ENCODE results near the gene ANKRD10.

The ANKRD10 gene

GRCh38 chr13:110863685-110864084 lies 51.2 kb downstream of the ANKRD10 start:
- DNase-seq (ENCODE audit: extremely low read depth, low read depth): no peak
- no peak for TF ChIP-seq CTCF (IDR thresholded peaks at IDR 0.05; ENCODE audit: low read depth, low read length, missing control alignments)
- H3K4me3 ChIP-seq (replicated peaks; ENCODE audit: low read depth, low read length): no peak overlapping the region

GRCh38 chr13:110860983-110861382 lies 53.9 kb downstream of the ANKRD10 start:
- no peak for TF ChIP-seq CTCF (IDR thresholded peaks at IDR 0.05; ENCODE audit: low read depth, low read length, missing control alignments)
- no peak for DNase-seq (ENCODE audit: extremely low read depth, low read depth)
- H3K4me3 ChIP-seq (replicated peaks; ENCODE audit: low read depth, low read length): no peak overlapping the region

- no peak overlapping the region for H3K4me3 ChIP-seq (replicated peaks; ENCODE audit: low read depth, low read length)
- no peak for DNase-seq (ENCODE audit: extremely low read depth, low read depth)
- TF ChIP-seq CTCF (IDR thresholded peaks at IDR 0.05; ENCODE audit: low read depth, low read length, missing control alignments): no peak
Measured at GRCh38 chr13:110856942-110857835, 57.7 kb downstream of the ANKRD10 start.

GRCh38 chr13:110855363-110855762 lies 59.5 kb downstream of the ANKRD10 start:
- no peak for TF ChIP-seq CTCF (IDR thresholded peaks at IDR 0.05; ENCODE audit: low read depth, low read length, missing control alignments)
- DNase-seq (ENCODE audit: extremely low read depth, low read depth): no peak
- no peak overlapping the region for H3K4me3 ChIP-seq (replicated peaks; ENCODE audit: low read depth, low read length)

GRCh38 chr13:110854866-110855265 lies 60.0 kb downstream of the ANKRD10 start:
- no peak for DNase-seq (ENCODE audit: extremely low read depth, low read depth)
- no peak for TF ChIP-seq CTCF (IDR thresholded peaks at IDR 0.05; ENCODE audit: low read depth, low read length, missing control alignments)
- H3K4me3 ChIP-seq (replicated peaks; ENCODE audit: low read depth, low read length): no peak overlapping the region

GRCh38 chr13:110853235-110853721 lies 61.6 kb downstream of the ANKRD10 start:
- DNase-seq (ENCODE audit: extremely low read depth, low read depth): no peak
- TF ChIP-seq CTCF (IDR thresholded peaks at IDR 0.05; ENCODE audit: low read depth, low read length, missing control alignments): no peak
- H3K4me3 ChIP-seq (replicated peaks; ENCODE audit: low read depth, low read length): no peak overlapping the region
